ENCODE data around the gene BRI3.
"Not testable (repeated sequence)": the region's sequence is repeated elsewhere in the genome, so short reads cannot be mapped to it uniquely, and the experiment has no call there.

DNA sequence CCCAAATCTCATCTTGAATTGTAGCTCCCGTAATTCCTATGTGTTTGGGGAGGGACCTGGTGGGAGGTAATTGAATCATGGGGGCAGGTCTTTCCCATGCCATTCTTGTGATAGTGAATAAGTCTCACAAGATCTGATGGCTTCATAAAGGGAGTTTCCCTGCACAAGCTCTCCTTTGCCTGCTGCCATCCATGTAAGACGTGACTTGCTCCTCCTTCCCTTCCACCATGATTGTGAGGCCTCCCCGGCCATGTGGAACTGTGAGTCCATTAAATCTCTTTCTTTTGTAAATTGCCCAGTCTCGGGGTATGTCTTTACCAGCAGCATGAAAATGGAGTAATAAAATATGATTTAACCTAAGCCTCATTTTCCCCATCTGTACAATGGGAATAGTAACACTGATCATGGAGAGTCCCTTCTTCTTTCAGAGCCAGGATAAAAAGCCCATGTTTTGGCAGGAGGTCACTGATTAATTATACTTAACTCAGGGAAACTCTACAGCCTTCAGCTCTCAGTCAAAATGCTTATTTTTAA, 34.6 kb downstream of the BRI3 start:
- TF ChIP-seq, protein P1, sequence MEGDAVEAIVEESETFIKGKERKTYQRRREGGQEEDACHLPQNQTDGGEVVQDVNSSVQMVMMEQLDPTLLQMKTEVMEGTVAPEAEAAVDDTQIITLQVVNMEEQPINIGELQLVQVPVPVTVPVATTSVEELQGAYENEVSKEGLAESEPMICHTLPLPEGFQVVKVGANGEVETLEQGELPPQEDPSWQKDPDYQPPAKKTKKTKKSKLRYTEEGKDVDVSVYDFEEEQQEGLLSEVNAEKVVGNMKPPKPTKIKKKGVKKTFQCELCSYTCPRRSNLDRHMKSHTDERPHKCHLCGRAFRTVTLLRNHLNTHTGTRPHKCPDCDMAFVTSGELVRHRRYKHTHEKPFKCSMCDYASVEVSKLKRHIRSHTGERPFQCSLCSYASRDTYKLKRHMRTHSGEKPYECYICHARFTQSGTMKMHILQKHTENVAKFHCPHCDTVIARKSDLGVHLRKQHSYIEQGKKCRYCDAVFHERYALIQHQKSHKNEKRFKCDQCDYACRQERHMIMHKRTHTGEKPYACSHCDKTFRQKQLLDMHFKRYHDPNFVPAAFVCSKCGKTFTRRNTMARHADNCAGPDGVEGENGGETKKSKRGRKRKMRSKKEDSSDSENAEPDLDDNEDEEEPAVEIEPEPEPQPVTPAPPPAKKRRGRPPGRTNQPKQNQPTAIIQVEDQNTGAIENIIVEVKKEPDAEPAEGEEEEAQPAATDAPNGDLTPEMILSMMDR (IDR thresholded peaks at IDR 0.05) = not testable (repeated sequence)
- not testable (repeated sequence) for TF ChIP-seq TCF7L2 (IDR thresholded peaks at IDR 0.05; ENCODE audit: low read depth, low read length); POLR2AphosphoS5 (IDR thresholded peaks at IDR 0.05; ENCODE audit: low read depth, low read length); SIN3A (IDR thresholded peaks at IDR 0.05; ENCODE audit: borderline replicate concordance, insufficient read depth, low read depth, low read length)
- TF ChIP-seq, protein P2, sequence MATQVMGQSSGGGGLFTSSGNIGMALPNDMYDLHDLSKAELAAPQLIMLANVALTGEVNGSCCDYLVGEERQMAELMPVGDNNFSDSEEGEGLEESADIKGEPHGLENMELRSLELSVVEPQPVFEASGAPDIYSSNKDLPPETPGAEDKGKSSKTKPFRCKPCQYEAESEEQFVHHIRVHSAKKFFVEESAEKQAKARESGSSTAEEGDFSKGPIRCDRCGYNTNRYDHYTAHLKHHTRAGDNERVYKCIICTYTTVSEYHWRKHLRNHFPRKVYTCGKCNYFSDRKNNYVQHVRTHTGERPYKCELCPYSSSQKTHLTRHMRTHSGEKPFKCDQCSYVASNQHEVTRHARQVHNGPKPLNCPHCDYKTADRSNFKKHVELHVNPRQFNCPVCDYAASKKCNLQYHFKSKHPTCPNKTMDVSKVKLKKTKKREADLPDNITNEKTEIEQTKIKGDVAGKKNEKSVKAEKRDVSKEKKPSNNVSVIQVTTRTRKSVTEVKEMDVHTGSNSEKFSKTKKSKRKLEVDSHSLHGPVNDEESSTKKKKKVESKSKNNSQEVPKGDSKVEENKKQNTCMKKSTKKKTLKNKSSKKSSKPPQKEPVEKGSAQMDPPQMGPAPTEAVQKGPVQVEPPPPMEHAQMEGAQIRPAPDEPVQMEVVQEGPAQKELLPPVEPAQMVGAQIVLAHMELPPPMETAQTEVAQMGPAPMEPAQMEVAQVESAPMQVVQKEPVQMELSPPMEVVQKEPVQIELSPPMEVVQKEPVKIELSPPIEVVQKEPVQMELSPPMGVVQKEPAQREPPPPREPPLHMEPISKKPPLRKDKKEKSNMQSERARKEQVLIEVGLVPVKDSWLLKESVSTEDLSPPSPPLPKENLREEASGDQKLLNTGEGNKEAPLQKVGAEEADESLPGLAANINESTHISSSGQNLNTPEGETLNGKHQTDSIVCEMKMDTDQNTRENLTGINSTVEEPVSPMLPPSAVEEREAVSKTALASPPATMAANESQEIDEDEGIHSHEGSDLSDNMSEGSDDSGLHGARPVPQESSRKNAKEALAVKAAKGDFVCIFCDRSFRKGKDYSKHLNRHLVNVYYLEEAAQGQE (IDR thresholded peaks at IDR 0.05; ENCODE audit: insufficient read depth in 1 of 2, low read depth in 2 of 2, low read length in 1 of 2) = not testable (repeated sequence)
